ENCODE results near the gene COG3. TPM values are rescaled to one million over a fixed set of nuclear protein-coding genes. Genes with fewer than 3 reads are reported as not detected.

COG3 gene
- total and polyA plus RNA-seq, 4 donors, result 14.7 to 66.7 (median 22.4) TPM

DNA sequence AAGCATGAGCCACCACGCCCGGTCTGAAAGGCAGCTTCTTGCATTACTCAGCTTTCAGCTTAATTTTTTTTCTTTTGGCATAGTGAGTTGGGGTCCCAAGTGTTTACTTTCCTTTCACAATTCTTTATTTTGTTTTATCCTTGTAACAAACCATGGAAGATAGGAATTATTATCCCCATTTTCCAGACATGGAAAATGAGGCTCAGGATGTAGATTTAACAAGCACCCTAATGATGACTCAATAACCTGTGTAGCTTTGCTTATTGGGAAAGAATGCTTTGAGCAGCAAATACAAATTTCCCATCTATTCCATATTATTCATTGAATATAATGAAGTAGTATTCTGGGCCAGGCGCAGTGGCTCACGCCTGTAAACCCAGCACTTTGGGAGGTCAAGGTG lies 13.5 kb upstream of the COG3 start:
- peaks cover 0 to 1% (median 0%) of the 10 kb centered on the region in 3 donors for H3K27me3 ChIP-seq (ENCODE audit: control insufficient read depth in 3 of 3, insufficient read depth in 3 of 3, low read length in 2 of 3)
- ATAC-seq (ENCODE audit: insufficient read depth, low FRiP score) (no peak), DNase-seq (no peak)
- H3K27ac ChIP-seq (ENCODE audit: low read depth in 1 of 2, low read length in 1 of 2), result no peak overlapping the region
- H3K9me3 ChIP-seq (ENCODE audit: control insufficient read depth in 4 of 4, insufficient read depth in 3 of 4, low read length in 3 of 4), result no peaks in the 10 kb centered on the region
- H3K4me1 ChIP-seq (ENCODE audit: control insufficient read depth in 5 of 5, insufficient read depth in 5 of 5, low read length in 5 of 5), result no peaks in the 10 kb centered on the region
- WGBS, 2 donors, result 96 to 98% methylated on average over 4 of the region's 4 CpGs
- TF ChIP-seq, protein P1, sequence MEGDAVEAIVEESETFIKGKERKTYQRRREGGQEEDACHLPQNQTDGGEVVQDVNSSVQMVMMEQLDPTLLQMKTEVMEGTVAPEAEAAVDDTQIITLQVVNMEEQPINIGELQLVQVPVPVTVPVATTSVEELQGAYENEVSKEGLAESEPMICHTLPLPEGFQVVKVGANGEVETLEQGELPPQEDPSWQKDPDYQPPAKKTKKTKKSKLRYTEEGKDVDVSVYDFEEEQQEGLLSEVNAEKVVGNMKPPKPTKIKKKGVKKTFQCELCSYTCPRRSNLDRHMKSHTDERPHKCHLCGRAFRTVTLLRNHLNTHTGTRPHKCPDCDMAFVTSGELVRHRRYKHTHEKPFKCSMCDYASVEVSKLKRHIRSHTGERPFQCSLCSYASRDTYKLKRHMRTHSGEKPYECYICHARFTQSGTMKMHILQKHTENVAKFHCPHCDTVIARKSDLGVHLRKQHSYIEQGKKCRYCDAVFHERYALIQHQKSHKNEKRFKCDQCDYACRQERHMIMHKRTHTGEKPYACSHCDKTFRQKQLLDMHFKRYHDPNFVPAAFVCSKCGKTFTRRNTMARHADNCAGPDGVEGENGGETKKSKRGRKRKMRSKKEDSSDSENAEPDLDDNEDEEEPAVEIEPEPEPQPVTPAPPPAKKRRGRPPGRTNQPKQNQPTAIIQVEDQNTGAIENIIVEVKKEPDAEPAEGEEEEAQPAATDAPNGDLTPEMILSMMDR (IDR thresholded peaks at IDR 0.05; ENCODE audit: control extremely low read depth, extremely low read depth), result no peak
- no peak overlapping the region for H3K9ac ChIP-seq (ENCODE audit: insufficient read depth in 1 of 2, low read length in 2 of 2)
- H3K4me3 ChIP-seq, result no peak overlapping the region
- H3K36me3 ChIP-seq (ENCODE audit: control insufficient read depth in 4 of 4, insufficient read depth in 4 of 4, low read length in 4 of 4), result no peaks in the 10 kb centered on the region

DNA sequence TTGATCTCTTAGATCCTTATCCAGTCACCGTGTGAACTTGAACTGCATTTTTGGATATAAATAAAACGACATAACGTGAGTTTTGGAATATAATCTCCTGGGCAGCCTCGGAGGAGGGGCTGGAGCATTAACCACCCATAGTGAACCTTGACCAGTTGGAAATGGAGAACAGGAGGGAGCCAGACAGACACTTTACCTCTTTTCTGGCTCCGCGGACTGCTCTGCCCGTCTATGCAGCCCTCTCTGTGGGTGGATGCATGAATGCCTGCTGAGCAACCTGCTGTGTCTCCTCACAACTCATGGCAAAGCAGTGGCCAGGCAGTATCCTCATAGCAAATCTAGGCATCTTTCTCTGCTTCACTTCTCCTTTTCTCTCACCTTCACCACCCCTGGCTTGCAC lies 10.5 kb upstream of the COG3 start:
- no peak for ATAC-seq (ENCODE audit: insufficient read depth, low FRiP score)
- Histone ChIP-seq H3K9me3 (ENCODE audit: control insufficient read depth in 4 of 4, insufficient read depth in 3 of 4, low read length in 3 of 4) (peaks cover 0 to 1% (median 0%) of the 10 kb centered on the region in 4 donors), H3K4me1 (ENCODE audit: control insufficient read depth in 5 of 5, insufficient read depth in 5 of 5, low read length in 5 of 5) (no peaks in the 10 kb centered on the region), H3K36me3 (ENCODE audit: control insufficient read depth in 4 of 4, insufficient read depth in 4 of 4, low read length in 4 of 4) (no peaks in the 10 kb centered on the region), H3K4me3 (no peak overlapping the region), H3K27me3 (ENCODE audit: control insufficient read depth in 3 of 3, insufficient read depth in 3 of 3, low read length in 2 of 3) (peaks cover 0 to 3% (median 0%) of the 10 kb centered on the region in 3 donors), H3K9ac (ENCODE audit: insufficient read depth in 1 of 2, low read length in 2 of 2) (no peak overlapping the region), H3K27ac (ENCODE audit: low read depth in 1 of 2, low read length in 1 of 2) (no peak overlapping the region)
- 81 to 89% methylated on average over 7 of the region's 7 CpGs for WGBS, 2 donors
- DNase-seq, result no peak
- TF ChIP-seq, protein P1 (IDR thresholded peaks at IDR 0.05; ENCODE audit: control extremely low read depth, extremely low read depth), result no peak

DNA sequence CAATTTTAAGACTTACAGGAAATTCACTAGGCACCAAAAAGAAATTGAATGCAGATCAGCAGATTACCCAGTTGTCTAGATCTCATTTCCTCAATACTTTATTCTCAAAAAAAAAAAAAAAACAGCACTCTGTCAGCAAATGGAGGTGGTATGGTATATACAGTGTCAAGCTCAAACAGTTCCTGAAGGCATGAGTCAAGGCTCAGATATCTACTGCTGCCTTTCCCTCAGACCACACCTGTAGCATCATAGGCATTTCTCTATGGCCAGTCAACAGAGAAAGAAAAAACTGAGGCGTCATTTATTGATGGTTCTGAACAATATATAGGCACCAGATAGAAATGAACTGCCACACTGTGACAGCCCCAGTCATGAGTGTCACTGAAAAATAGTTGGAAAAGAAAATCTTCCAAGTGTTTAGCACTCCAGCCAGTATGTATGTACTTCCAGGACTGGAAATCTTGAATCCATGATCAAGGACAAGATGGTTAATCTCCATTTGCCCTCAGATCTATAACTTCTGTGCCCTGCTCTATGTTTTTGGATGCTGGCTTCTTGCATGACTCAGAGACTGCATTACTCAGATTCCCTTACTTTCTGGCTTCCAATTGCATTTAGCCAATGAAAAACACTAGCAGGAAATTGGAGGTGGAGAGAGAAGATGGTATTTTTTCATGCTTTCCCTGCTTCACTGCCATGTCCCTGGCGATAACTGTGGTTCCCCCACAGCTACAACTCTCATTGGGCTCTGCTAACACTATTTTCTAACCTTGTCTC lies 8.4 kb upstream of the COG3 start:
- TF ChIP-seq, protein P1 (IDR thresholded peaks at IDR 0.05; ENCODE audit: control extremely low read depth, extremely low read depth), result no peak
- Histone ChIP-seq H3K4me3 (no peak overlapping the region), H3K9me3 (ENCODE audit: control insufficient read depth in 4 of 4, insufficient read depth in 3 of 4, low read length in 3 of 4) (peaks cover 0 to 1% (median 0%) of the 10 kb centered on the region in 4 donors), H3K27me3 (ENCODE audit: control insufficient read depth in 3 of 3, insufficient read depth in 3 of 3, low read length in 2 of 3) (peaks cover 0 to 3% (median 0%) of the 10 kb centered on the region in 3 donors), H3K9ac (ENCODE audit: insufficient read depth in 1 of 2, low read length in 2 of 2) (no peak overlapping the region), H3K27ac (ENCODE audit: low read depth in 1 of 2, low read length in 1 of 2) (no peak overlapping the region), H3K36me3 (ENCODE audit: control insufficient read depth in 4 of 4, insufficient read depth in 4 of 4, low read length in 4 of 4) (no peaks in the 10 kb centered on the region), H3K4me1 (ENCODE audit: control insufficient read depth in 5 of 5, insufficient read depth in 5 of 5, low read length in 5 of 5) (no peaks in the 10 kb centered on the region)
- whole genome bisulfite sequencing, 2 donors, result 91 to 100% methylated on average over 2 of the region's 2 CpGs
- ATAC-seq (ENCODE audit: insufficient read depth, low FRiP score), result no peak
- no peak for DNase-seq

Measured in lung (tissue), 12 donors.